ENCODE results near the gene CRHR2.
A peak's percentile ranks its signal among the peaks of the same experiment; 100 is the strongest.

CRHR2 gene

GRCh38 chr7:30678805-30679204, 3.5 kb downstream of the CRHR2 start:
- no peak overlapping the region for H3K4ac ChIP-seq (ENCODE audit: low read depth, low read length)
- no peak overlapping the region for H4K91ac ChIP-seq (ENCODE audit: low read depth, low read length)
- no peak overlapping the region for H2BK120ac ChIP-seq (ENCODE audit: insufficient read depth, low read length, poor library complexity)
- no peak overlapping the region for H3K4me3 ChIP-seq (ENCODE audit: low read depth, low read length)
- H3K4me2 ChIP-seq (ENCODE audit: low read length) = no peak overlapping the region
- no peak overlapping the region for H2AFZ ChIP-seq (ENCODE audit: insufficient read depth, low read length, poor library complexity)
- peaks cover 30% of the 10 kb centered on the region for H3K27me3 ChIP-seq (ENCODE audit: insufficient read depth, low read length)
- no peaks in the 10 kb centered on the region for H3K79me1 ChIP-seq (ENCODE audit: low read length)
- H3K18ac ChIP-seq (ENCODE audit: low read length) = no peak overlapping the region
- no peaks in the 10 kb centered on the region for H3K36me3 ChIP-seq (ENCODE audit: control insufficient read depth in 1 of 2, insufficient read depth in 2 of 2, low read length in 2 of 2)
- peaks cover 6 to 10% of the 10 kb centered on the region in 2 experiments for H3K4me1 ChIP-seq (ENCODE audit: control insufficient read depth in 1 of 2, insufficient read depth in 2 of 2, low read length in 2 of 2)
- no peak overlapping the region for H3K23ac ChIP-seq (ENCODE audit: low read length)
- no peak overlapping the region for H4K12ac ChIP-seq (ENCODE audit: low read depth, low read length)
- H4K8ac ChIP-seq (ENCODE audit: low read depth, low read length) = no peak overlapping the region
- no peak overlapping the region for H2BK12ac ChIP-seq (ENCODE audit: low read length)
- H3K14ac ChIP-seq (ENCODE audit: low read length) = no peak overlapping the region
- no peaks in the 10 kb centered on the region for H3K79me2 ChIP-seq (ENCODE audit: control insufficient read depth, insufficient read depth, low read length, poor library complexity)
- H3K9me3 ChIP-seq (ENCODE audit: insufficient read depth, low read depth, low read length) = peaks cover 6% of the 10 kb centered on the region
- no peak overlapping the region for H2BK5ac ChIP-seq (ENCODE audit: low read depth, low read length, poor library complexity)
- no CpG with 5 or more reads among the region's 2 CpGs for WGBS (ENCODE audit: extremely low coverage, insufficient coverage, insufficient read length)
- H3K27ac ChIP-seq (ENCODE audit: low read depth, low read length) = no peak overlapping the region
- no peak overlapping the region for H2AK5ac ChIP-seq (ENCODE audit: low read length)
- H3K9ac ChIP-seq (ENCODE audit: low read length) = no peak overlapping the region
- no peak for DNase-seq

- no peak overlapping the region for H3K4ac ChIP-seq (ENCODE audit: low read depth, low read length)
- no peaks in the 10 kb centered on the region for H3K4me1 ChIP-seq (ENCODE audit: control insufficient read depth in 1 of 2, insufficient read depth in 2 of 2, low read length in 2 of 2)
- WGBS (ENCODE audit: extremely low coverage, insufficient coverage, insufficient read length) = no CpG with 5 or more reads among the region's 2 CpGs
These were observed 7.4 kb downstream of the CRHR2 start for GRCh38 chr7:30674876-30675275.

GRCh38 chr7:30674420-30674819, 7.8 kb downstream of the CRHR2 start:
- Histone ChIP-seq H3K4ac (ENCODE audit: low read depth, low read length) (no peak overlapping the region), H3K9me3 (ENCODE audit: insufficient read depth, low read depth, low read length) (no peaks in the 10 kb centered on the region), H3K79me1 (ENCODE audit: low read length) (no peaks in the 10 kb centered on the region), H4K91ac (ENCODE audit: low read depth, low read length) (no peak overlapping the region), H3K4me2 (ENCODE audit: low read length) (no peak overlapping the region), H2BK5ac (ENCODE audit: low read depth, low read length, poor library complexity) (no peak overlapping the region), H2BK12ac (ENCODE audit: low read length) (no peak overlapping the region), H3K18ac (ENCODE audit: low read length) (no peak overlapping the region), H3K9ac (ENCODE audit: low read length) (no peak overlapping the region), H3K27ac (ENCODE audit: low read depth, low read length) (no peak overlapping the region), H3K4me1 (ENCODE audit: control insufficient read depth in 1 of 2, insufficient read depth in 2 of 2, low read length in 2 of 2) (no peaks in the 10 kb centered on the region), H2AK5ac (ENCODE audit: low read length) (no peak overlapping the region), H3K79me2 (ENCODE audit: control insufficient read depth, insufficient read depth, low read length, poor library complexity) (no peaks in the 10 kb centered on the region), H2AFZ (ENCODE audit: insufficient read depth, low read length, poor library complexity) (no peak overlapping the region), H3K14ac (ENCODE audit: low read length) (no peak overlapping the region), H4K12ac (ENCODE audit: low read depth, low read length) (no peak overlapping the region), H3K4me3 (ENCODE audit: low read depth, low read length) (no peak overlapping the region), H3K27me3 (ENCODE audit: insufficient read depth, low read length) (no peaks in the 10 kb centered on the region), H3K36me3 (ENCODE audit: control insufficient read depth in 1 of 2, insufficient read depth in 2 of 2, low read length in 2 of 2) (no peaks in the 10 kb centered on the region), H4K8ac (ENCODE audit: low read depth, low read length) (no peak overlapping the region), H3K23ac (ENCODE audit: low read length) (no peak overlapping the region), H2BK120ac (ENCODE audit: insufficient read depth, low read length, poor library complexity) (no peak overlapping the region)
- DNase-seq = no peak
- no CpG with 5 or more reads among the region's 1 CpG for WGBS (ENCODE audit: extremely low coverage, insufficient coverage, insufficient read length)

More at GRCh38 chr7:30674876-30675275, 7.4 kb downstream of the CRHR2 start:
- Histone ChIP-seq H3K79me1 (ENCODE audit: low read length) (no peaks in the 10 kb centered on the region), H3K23ac (ENCODE audit: low read length) (peak overlapping the region; percentile 38), H3K79me2 (ENCODE audit: control insufficient read depth, insufficient read depth, low read length, poor library complexity) (no peaks in the 10 kb centered on the region), H3K27me3 (ENCODE audit: insufficient read depth, low read length) (no peaks in the 10 kb centered on the region), H2AK5ac (ENCODE audit: low read length) (no peak overlapping the region), H3K18ac (ENCODE audit: low read length) (no peak overlapping the region), H3K4me3 (ENCODE audit: low read depth, low read length) (no peak overlapping the region), H2BK120ac (ENCODE audit: insufficient read depth, low read length, poor library complexity) (no peak overlapping the region), H4K12ac (ENCODE audit: low read depth, low read length) (no peak overlapping the region), H2BK12ac (ENCODE audit: low read length) (no peak overlapping the region), H3K4me2 (ENCODE audit: low read length) (no peak overlapping the region), H4K91ac (ENCODE audit: low read depth, low read length) (no peak overlapping the region), H3K9ac (ENCODE audit: low read length) (no peak overlapping the region), H2AFZ (ENCODE audit: insufficient read depth, low read length, poor library complexity) (no peak overlapping the region), H3K14ac (ENCODE audit: low read length) (no peak overlapping the region), H3K27ac (ENCODE audit: low read depth, low read length) (no peak overlapping the region), H3K36me3 (ENCODE audit: control insufficient read depth in 1 of 2, insufficient read depth in 2 of 2, low read length in 2 of 2) (no peaks in the 10 kb centered on the region), H2BK5ac (ENCODE audit: low read depth, low read length, poor library complexity) (no peak overlapping the region), H3K9me3 (ENCODE audit: insufficient read depth, low read depth, low read length) (no peaks in the 10 kb centered on the region), H4K8ac (ENCODE audit: low read depth, low read length) (no peak overlapping the region)
- no peak for DNase-seq

DNA sequence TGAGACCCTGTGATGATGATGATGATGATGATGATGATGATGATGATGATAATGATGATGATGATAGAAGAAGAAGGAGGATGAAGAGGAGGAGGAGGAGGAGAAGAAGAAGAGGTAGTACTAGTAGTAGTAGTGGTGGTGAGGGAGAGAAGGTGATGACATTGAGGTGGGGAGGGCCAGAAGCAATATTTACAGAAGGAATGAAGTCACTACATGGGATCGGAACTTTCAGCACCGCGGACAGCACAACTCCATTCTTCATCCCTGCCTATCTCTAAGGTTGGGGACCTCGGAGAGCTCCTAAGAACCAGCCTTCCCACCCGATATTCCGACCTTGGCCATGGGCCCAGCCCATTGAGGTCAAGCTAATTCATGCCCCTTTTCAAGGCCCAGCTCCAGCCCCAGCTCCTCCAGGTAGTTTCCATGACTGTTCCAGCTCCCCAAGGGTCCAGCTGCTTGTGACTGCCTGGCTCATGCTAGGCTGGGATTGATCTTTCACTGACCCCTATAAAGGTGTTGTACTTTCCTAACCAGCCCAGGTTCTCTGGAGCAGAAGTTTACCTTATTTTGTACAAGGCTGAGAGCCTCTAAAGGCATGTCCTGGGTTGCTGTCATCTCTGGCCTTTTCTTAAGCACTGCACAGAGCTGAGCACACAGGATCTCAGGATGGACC, 10.3 kb downstream of the CRHR2 start:
- Histone ChIP-seq H2AK5ac (ENCODE audit: low read length) (no peak overlapping the region), H2BK120ac (ENCODE audit: insufficient read depth, low read length, poor library complexity) (no peak overlapping the region), H4K12ac (ENCODE audit: low read depth, low read length) (no peak overlapping the region), H2AFZ (ENCODE audit: insufficient read depth, low read length, poor library complexity) (no peak overlapping the region), H3K27me3 (ENCODE audit: insufficient read depth, low read length) (no peaks in the 10 kb centered on the region), H3K14ac (ENCODE audit: low read length) (no peak overlapping the region), H3K9ac (ENCODE audit: low read length) (no peak overlapping the region), H2BK5ac (ENCODE audit: low read depth, low read length, poor library complexity) (no peak overlapping the region), H3K36me3 (ENCODE audit: control insufficient read depth in 1 of 2, insufficient read depth in 2 of 2, low read length in 2 of 2) (no peaks in the 10 kb centered on the region), H4K91ac (ENCODE audit: low read depth, low read length) (no peak overlapping the region), H4K8ac (ENCODE audit: low read depth, low read length) (no peak overlapping the region), H3K4me3 (ENCODE audit: low read depth, low read length) (no peak overlapping the region), H3K23ac (ENCODE audit: low read length) (no peak overlapping the region), H3K27ac (ENCODE audit: low read depth, low read length) (no peak overlapping the region), H3K9me3 (ENCODE audit: insufficient read depth, low read depth, low read length) (no peaks in the 10 kb centered on the region), H3K79me2 (ENCODE audit: control insufficient read depth, insufficient read depth, low read length, poor library complexity) (no peaks in the 10 kb centered on the region), H3K79me1 (ENCODE audit: low read length) (no peaks in the 10 kb centered on the region), H3K4me1 (ENCODE audit: control insufficient read depth in 1 of 2, insufficient read depth in 2 of 2, low read length in 2 of 2) (no peaks in the 10 kb centered on the region), H3K18ac (ENCODE audit: low read length) (no peak overlapping the region), H3K4ac (ENCODE audit: low read depth, low read length) (no peak overlapping the region), H2BK12ac (ENCODE audit: low read length) (no peak overlapping the region), H3K4me2 (ENCODE audit: low read length) (no peak overlapping the region)
- WGBS (ENCODE audit: extremely low coverage, insufficient coverage, insufficient read length) = no CpG with 5 or more reads among the region's 6 CpGs
- DNase-seq = peak; percentile 22 to 65

Measured in trophoblast cell (in vitro differentiated cells and primary cell).